ENCODE measurements around the gene OMA1. TPM values are rescaled to one million over a fixed set of nuclear protein-coding genes. Genes with fewer than 3 reads are reported as not detected.
A peak's percentile ranks its signal among the peaks of the same experiment; 100 is the strongest.

The OMA1 gene
- total and polyA plus RNA-seq, 2 of the 4 experiments (the other 2 are of a cell fraction) = 5.9 to 6.4 TPM

DNA sequence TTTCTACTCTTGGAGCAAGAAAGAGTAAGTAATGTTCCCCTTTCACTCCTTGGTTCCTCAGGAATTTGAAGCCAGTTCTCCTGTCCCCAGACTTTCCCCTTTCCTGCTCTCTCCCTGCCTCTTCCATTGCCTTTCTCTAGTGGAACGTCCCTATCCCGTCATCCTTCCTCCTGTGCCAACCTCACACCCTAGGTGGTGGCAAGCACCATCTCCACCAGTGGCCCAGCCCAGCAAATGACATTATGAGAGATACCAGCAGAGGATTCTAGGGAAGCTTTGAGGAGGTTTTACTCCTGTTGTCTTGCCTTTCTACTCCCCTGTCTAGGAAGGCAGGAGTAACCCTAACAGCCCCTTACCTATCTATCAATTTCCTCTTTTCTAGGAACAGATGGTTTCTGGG, 38.6 kb upstream of the OMA1 start:
- H3K36me3 ChIP-seq (ENCODE audit: control insufficient read depth, insufficient read depth, low read length) = no peaks in the 10 kb centered on the region
- H2AK5ac ChIP-seq (ENCODE audit: low read depth, low read length) = peak overlapping the region; percentile 81
- BruUV-seq (replicated peaks) = no TSS peak
- no CpG with 5 or more reads among the region's 2 CpGs for WGBS, 2 experiments (ENCODE audit: extremely low coverage in 2 of 2, insufficient read length in 1 of 2)
- H3K9me1 ChIP-seq (ENCODE audit: insufficient read depth, low read length) = peaks cover 19% of the 10 kb centered on the region
- ATAC-seq (ENCODE audit: low read depth) (peak; percentile 2; the same call in 1 of the 2 replicates), DNase-seq (no peak)
- peak overlapping the region; percentile 89; the same call in 1 of the 3 replicates for H2BK15ac ChIP-seq (ENCODE audit: low read depth, low read length)
- dilution Hi-C loops (cut with HindIII; ENCODE audit: low sequenced_read_pairs, unreplicated experiment) = no loop called here
- intact Hi-C loops (cut with micrococcal nuclease) = loop anchor here (2.0 kb wide), 2 partner anchors 38 to 68 kb away; partner anchors contain the start of gene OMA1
- CTCF ChIA-PET = no interaction called here
- H4K8ac ChIP-seq (ENCODE audit: low read depth in 2 of 2, low read length in 2 of 2) = peak overlapping the region; percentile 8 to 27; a peak in 2 of 4 replicates
- peak overlapping the region; percentile 78; the same call in 1 of the 2 replicates for H3K27ac ChIP-seq (ENCODE audit: insufficient read depth, low read length)
- in situ Hi-C loops (cut with MboI; ENCODE audit: low sequenced_read_pairs) = no loop called here
- POLR2A ChIA-PET (ENCODE audit: unreplicated experiment) = no interaction called here
- H4K20me1 ChIP-seq (ENCODE audit: insufficient read depth, low read length) = no peaks in the 10 kb centered on the region
- H3K4me1 ChIP-seq (ENCODE audit: control insufficient read depth, insufficient read depth, low read length) = peaks cover 20% of the 10 kb centered on the region
- H3K79me1 ChIP-seq (ENCODE audit: low read depth in 1 of 2, low read length in 2 of 2) = no peaks in the 10 kb centered on the region
- peak overlapping the region; percentile 34 for H2AK9ac ChIP-seq (replicated peaks; ENCODE audit: low read depth, low read length, poor library complexity)
- no peak overlapping the region for H2AFZ ChIP-seq (replicated peaks; ENCODE audit: low read length, poor library complexity)
- no peaks in the 10 kb centered on the region for H3K9me3 ChIP-seq (ENCODE audit: control insufficient read depth, insufficient read depth, low read length)
- peak overlapping the region; percentile 86 for H2BK20ac ChIP-seq (ENCODE audit: low read depth, low read length)
- peak overlapping the region; percentile 32 for H2BK5ac ChIP-seq (ENCODE audit: low read depth, low read length, poor library complexity, severe bottlenecking)
- 0 out of 2 replicates have a peak overlapping the region, but pooled peaks have one; percentile 10 for H3K23ac ChIP-seq (ENCODE audit: low read depth, low read length)
- H3K56ac ChIP-seq (ENCODE audit: extremely low read depth, insufficient read depth, low read length) = no peak overlapping the region; the same call in 1 of the 2 replicates
- TF ChIP-seq RAD21 (IDR thresholded peaks at IDR 0.05; ENCODE audit: low read length) = no peak
- no peak for TF ChIP-seq MAZ (IDR thresholded peaks at IDR 0.05; ENCODE audit: borderline replicate concordance, low read depth, low read length)
- no peak for TF ChIP-seq BHLHE40 (IDR thresholded peaks at IDR 0.05; ENCODE audit: low read depth, low read length)
- TF ChIP-seq, protein P1, sequence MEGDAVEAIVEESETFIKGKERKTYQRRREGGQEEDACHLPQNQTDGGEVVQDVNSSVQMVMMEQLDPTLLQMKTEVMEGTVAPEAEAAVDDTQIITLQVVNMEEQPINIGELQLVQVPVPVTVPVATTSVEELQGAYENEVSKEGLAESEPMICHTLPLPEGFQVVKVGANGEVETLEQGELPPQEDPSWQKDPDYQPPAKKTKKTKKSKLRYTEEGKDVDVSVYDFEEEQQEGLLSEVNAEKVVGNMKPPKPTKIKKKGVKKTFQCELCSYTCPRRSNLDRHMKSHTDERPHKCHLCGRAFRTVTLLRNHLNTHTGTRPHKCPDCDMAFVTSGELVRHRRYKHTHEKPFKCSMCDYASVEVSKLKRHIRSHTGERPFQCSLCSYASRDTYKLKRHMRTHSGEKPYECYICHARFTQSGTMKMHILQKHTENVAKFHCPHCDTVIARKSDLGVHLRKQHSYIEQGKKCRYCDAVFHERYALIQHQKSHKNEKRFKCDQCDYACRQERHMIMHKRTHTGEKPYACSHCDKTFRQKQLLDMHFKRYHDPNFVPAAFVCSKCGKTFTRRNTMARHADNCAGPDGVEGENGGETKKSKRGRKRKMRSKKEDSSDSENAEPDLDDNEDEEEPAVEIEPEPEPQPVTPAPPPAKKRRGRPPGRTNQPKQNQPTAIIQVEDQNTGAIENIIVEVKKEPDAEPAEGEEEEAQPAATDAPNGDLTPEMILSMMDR (conservative IDR thresholded peaks at IDR 0.05; ENCODE audit: low read depth, low read length) = no peak
- H3K9ac ChIP-seq (ENCODE audit: low read depth, low read length) = peak overlapping the region; percentile 1; the same call in 1 of the 2 replicates
- peak overlapping the region; percentile 20; the same call in 1 of the 2 replicates for H3K4me2 ChIP-seq (ENCODE audit: low read depth, low read length)
- H3K4ac ChIP-seq (ENCODE audit: low read depth, low read length) = peak overlapping the region; percentile 86
- H3K4me3 ChIP-seq (ENCODE audit: insufficient read depth, low read depth, low read length) = no peak overlapping the region
- 0 out of 2 replicates have a peak overlapping the region, but pooled peaks have one; percentile 33 for H3K14ac ChIP-seq (replicated peaks; ENCODE audit: low read depth, low read length)
- no peaks in the 10 kb centered on the region for H3K27me3 ChIP-seq (ENCODE audit: control insufficient read depth, insufficient read depth, low read length)
- H4K5ac ChIP-seq (ENCODE audit: low read depth, low read length) = peak overlapping the region; percentile 92
- peak overlapping the region; percentile 77 for H4K91ac ChIP-seq (ENCODE audit: insufficient read depth, low read depth, low read length)
- peak overlapping the region; percentile 95 for H3K18ac ChIP-seq (ENCODE audit: low read depth, low read length)
- peak overlapping the region; percentile 89 for H2BK120ac ChIP-seq (ENCODE audit: low read depth, low read length)

Data from IMR-90 (cell line).